DLD1 (cell line): ENCODE measurements around the gene RAB3C.

Experiments
- in situ Hi-C: cut with HindIII; loops from 2 replicates; pipeline ENCODE4 v1.10.0; 2017; ENCODE audit warnings: low sequenced_read_pairs

Gene RAB3C

GRCh38 chr5:58813855-58814254 is 231.0 kb downstream of the RAB3C start:
- in situ Hi-C loops, result no loop called here

- in situ Hi-C loops, result no loop called here
These were observed 233.4 kb downstream of the RAB3C start for GRCh38 chr5:58816181-58816731.

- in situ Hi-C loops, result no loop called here
These were observed 235.6 kb downstream of the RAB3C start for GRCh38 chr5:58818465-58818864.

- in situ Hi-C loops, result no loop called here
These were observed 242.6 kb downstream of the RAB3C start for GRCh38 chr5:58825441-58825840.

DNA sequence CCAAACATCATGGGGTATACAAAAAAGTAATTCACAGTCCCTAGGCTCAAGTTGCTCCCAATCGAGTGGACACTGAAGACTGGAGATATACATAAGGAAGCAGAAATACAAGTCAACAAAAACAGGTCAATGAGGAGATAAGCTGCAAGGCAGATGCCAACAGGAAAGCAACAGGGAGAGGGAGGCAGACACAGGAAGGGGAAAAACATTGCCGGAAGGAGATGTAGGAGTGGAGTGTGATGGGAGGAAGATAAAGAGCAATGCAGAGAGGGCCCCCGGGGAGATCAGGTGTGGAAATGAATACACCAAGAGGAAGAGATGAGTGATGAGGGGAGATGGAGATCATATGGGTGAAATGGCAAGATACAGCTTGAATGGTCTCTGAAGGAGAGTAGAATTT is 243.0 kb downstream of the RAB3C start:
- in situ Hi-C loops, result no loop called here

DNA sequence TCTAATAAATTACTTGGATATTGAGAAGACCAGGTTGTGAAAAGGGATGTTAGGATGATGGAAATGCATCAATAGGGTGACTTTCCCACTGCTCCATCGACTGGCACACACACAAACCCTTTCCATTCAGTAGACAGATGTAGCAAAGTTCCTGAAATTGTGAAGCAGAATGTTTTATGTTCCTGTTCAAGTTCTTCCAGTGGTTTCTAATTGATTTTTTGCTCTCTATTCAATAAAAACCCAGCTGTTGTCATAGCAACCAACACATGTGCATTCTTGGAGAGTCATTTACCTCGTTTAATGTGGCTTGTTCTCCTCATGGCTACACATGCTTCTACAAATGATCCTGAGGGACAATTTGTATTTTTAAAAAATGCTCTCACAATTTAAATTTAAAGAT is 244.6 kb downstream of the RAB3C start:
- in situ Hi-C loops, result no loop called here

GRCh38 chr5:58828258-58828657 is 245.4 kb downstream of the RAB3C start:
- in situ Hi-C loops, result no loop called here

GRCh38 chr5:58834242-58835225 is 251.7 kb downstream of the RAB3C start:
- in situ Hi-C loops, result no loop called here

DNA sequence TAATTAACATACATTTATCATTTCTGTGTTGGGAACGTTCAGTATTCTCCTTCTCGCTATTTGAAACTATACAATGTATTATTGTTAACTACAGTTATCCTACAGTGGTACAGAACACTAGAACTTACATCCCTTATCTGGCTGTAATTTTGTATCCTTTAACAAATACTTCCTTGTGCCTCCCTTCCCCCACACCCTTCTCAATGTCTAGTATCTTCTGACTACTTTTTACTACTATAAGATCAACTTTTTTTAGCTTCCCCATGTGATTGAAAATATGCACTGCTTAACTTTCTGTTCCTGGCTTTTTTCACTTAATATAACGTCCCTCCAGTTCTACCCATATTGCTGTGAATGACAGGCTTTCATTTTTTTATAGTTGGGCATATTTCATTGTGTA is 253.5 kb downstream of the RAB3C start:
- in situ Hi-C loops, result no loop called here

GRCh38 chr5:58838729-58839128 is 255.9 kb downstream of the RAB3C start:
- in situ Hi-C loops, result no loop called here

DNA sequence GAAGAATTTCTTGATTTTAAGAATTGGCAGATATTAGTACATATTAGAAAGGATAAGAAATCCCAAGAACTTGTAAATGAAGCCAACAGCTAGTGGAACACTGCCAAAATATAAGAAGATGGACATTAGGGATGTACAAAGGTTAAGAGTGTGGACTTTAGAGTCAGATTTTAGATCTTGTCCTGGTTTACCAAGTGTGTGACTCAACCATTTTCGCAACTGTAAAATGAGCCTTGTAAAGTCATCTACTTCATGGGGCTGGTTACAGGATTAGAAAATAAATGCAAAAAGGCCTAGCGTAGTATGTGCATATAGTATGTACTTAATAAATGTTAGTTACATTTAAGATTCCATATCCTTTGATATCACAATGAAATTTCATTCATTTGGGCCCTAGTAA is 260.0 kb downstream of the RAB3C start:
- in situ Hi-C loops, result no loop called here

DNA sequence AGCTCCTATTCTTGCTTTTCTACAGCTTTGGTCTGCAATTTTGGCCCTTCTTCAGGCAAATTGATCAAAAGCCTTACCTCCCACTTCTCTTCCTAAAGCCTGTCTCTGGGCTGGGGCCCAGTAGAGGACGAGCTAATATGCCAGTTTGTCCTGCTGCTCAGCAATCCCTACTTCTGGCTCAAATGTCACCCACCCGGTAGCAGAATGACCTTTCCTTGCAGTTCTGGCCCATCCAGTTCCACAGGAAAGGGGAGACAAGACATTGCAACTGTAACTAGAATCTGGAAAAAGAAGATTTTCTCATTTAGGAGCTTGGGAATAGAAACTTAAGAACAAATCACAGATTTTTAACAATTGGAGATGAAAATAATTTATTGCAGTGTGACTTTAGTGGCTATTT is 261.5 kb downstream of the RAB3C start:
- in situ Hi-C loops, result no loop called here

- in situ Hi-C loops, result no loop called here
These were observed 264.2 kb downstream of the RAB3C start for GRCh38 chr5:58847041-58847440.

DNA sequence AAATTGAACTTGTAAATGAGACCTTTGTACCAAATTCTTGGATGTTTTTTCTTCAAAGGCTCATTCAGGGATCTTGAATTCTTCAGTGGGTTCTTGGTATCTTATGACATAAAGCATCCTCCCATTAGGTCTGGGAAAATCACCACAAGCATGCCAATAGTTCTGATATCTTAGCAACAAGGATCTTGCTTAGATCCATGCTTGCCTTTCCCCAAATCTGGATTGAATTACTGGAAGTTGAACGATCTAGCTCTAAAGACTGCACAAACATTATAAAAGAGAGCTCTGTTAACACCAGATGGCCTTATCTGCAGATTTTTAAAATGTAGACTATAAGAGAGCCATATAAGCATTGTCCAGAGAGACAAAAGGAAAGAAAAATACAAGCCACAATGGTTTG is 266.3 kb downstream of the RAB3C start:
- in situ Hi-C loops, result no loop called here

GRCh38 chr5:58849921-58850667 is 267.2 kb downstream of the RAB3C start:
- in situ Hi-C loops, result no loop called here

GRCh38 chr5:58851153-58851552 is 268.3 kb downstream of the RAB3C start:
- in situ Hi-C loops, result no loop called here

GRCh38 chr5:58851571-58851970 is 268.7 kb downstream of the RAB3C start:
- in situ Hi-C loops, result no loop called here

GRCh38 chr5:58852566-58852965 is 269.7 kb downstream of the RAB3C start:
- in situ Hi-C loops, result no loop called here

DNA sequence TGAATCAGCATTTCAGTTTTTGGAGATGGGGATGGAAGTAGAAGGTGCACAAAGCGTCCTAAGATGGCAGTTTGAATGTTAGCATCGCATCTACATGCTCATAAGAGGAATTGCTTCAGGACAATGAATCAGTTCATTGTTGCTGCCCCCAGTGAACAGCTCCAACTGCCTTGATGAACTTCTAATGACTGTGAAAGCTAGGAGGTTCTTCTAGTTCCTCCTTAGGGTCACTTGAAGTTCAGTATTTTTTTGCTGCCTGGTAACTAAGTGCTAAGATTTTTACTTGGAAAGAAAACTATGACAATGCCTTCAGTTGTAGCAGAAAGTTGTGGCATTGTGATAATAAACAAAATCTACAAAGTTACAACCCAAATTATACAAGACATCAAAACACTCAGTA is 271.6 kb downstream of the RAB3C start:
- in situ Hi-C loops, result no loop called here

DNA sequence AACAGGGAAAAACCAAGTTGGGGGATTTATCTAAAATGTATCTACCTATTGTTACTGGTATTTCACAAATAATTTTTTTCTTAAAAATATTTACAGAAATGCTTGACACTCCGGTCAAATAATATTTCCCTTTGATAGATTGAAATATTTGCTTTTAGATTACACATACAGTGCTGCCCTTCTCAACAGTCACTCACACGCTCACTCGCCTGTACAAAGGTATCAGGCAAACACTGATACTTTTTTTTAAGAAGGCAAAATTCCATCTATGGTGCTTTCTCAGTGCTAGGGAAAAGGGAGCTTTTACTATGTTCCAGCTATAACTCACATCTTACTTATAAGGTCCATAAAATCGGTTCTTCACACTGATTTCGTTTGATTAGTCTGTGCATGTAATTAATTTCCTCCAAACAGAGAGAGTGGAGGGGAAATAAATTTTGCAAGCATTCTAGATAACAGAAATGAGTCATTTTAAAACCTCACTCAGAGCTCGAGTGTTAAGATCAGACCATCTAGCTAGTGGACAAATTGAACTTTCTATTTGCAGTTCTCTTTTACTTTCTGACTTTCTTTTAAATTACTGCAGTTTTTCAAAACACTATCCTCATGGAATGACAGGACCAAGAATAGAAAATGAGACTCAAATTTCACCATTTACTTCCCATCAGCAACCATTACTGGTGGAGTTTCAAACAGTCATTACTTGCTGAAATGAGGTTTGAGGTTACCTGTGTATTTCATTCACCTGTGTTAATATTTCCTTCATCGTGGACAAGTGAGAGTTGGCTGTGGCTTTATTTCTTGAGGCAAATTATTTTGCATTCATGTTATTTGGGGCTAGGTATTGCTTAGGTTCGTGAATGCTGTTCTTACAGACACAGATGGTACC is 273.2 kb downstream of the RAB3C start:
- in situ Hi-C loops, result no loop called here

- in situ Hi-C loops, result no loop called here
These were observed 274.7 kb downstream of the RAB3C start for GRCh38 chr5:58857609-58858008.
